Measurements from ENCODE around the gene DRD2. TPM values are rescaled to one million over a fixed set of nuclear protein-coding genes. Genes with fewer than 3 reads are reported as not detected.

The DRD2 gene
- total RNA-seq, 1 experiment from 2014 or later: 0.44 TPM

DNA sequence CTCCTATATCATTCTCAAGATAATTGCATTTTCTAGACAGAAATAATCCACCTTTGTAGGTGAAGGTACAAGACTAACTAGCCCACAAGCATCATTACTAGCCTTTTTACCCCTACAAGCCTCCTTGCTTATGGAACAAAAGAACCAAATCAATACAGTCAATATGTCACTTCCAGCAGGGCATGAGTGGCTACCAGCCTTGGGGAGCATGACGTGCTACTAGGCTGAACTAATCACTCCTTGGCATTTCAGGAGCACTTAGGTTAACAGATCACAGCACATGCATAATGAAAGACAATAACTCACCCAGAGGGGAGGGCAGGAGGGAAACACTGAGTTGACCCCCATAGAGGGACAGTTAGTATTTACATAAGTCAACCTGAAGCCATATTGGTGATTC lies 2.7 kb downstream of the DRD2 start:
- Mint-ChIP-seq H3K27me3 (ENCODE audit: low read depth) (peaks cover 62% of the 10 kb centered on the region), H3K9me3 (no peaks in the 10 kb centered on the region), H3K4me1 (peaks cover 21 to 45% of the 10 kb centered on the region in 2 experiments), H3K4me3 (peak overlapping the region in 1 of 2 experiments; percentile 16; a peak in 1 of 5 replicates), H3K27ac (no peak overlapping the region), H3K36me3 (ENCODE audit: insufficient read depth in 1 of 3, low read depth in 3 of 3) (no peaks in the 10 kb centered on the region)
- H2BK120ac ChIP-seq (ENCODE audit: low read depth, low read length, poor library complexity, severe bottlenecking): no peak overlapping the region
- no peak overlapping the region for H3K56ac ChIP-seq (ENCODE audit: insufficient read length, low read depth, low read length)
- H2AFZ ChIP-seq (ENCODE audit: low read length): no peak overlapping the region
- H3K18ac ChIP-seq (ENCODE audit: insufficient read length, low read depth, low read length): no peak overlapping the region
- no peak overlapping the region for H3K9ac ChIP-seq (ENCODE audit: extremely low read depth, insufficient read length, low read length)
- no peak overlapping the region for H3K4ac ChIP-seq (ENCODE audit: low read depth, low read length)
- no peak overlapping the region for H3T11ph ChIP-seq (ENCODE audit: low read length)
- no peaks in the 10 kb centered on the region; the same call in none of the 2 replicates for H3K4me1 ChIP-seq (ENCODE audit: insufficient read depth, low read length)
- no peak for DNase-seq
- no peak overlapping the region for H2BK12ac ChIP-seq (ENCODE audit: insufficient read length, low read depth, low read length)
- no peak overlapping the region for H4K8ac ChIP-seq (replicated peaks; ENCODE audit: insufficient read length, low read depth, low read length)
- no peak overlapping the region for H3K23ac ChIP-seq (ENCODE audit: insufficient read length, low read depth, low read length)
- H3K9me3 ChIP-seq (ENCODE audit: control insufficient read depth, low read depth, low read length): no peaks in the 10 kb centered on the region
- peaks cover 14% of the 10 kb centered on the region for H3K23me2 ChIP-seq (ENCODE audit: insufficient read length, low read depth, low read length, poor library complexity, severe bottlenecking)
- no CpG with 5 or more reads among the region's 1 CpG for WGBS (ENCODE audit: extremely low coverage, insufficient read length, low lambda C conversion rate)
- no peaks in the 10 kb centered on the region for H3K79me2 ChIP-seq (ENCODE audit: insufficient read depth, low read length)
- H3K79me1 ChIP-seq (ENCODE audit: insufficient read depth, low read depth, low read length, poor library complexity, severe bottlenecking): no peaks in the 10 kb centered on the region
- H2BK5ac ChIP-seq (ENCODE audit: insufficient read length, low read length): no peak overlapping the region
- no peak overlapping the region for H3K4me2 ChIP-seq (ENCODE audit: insufficient read depth, insufficient read length, low read length)
- no peak overlapping the region for H4K91ac ChIP-seq (ENCODE audit: insufficient read length, low read depth, low read length)
- H2BK20ac ChIP-seq (ENCODE audit: low read depth, low read length, poor library complexity, severe bottlenecking): no peak overlapping the region
- peaks cover 10% of the 10 kb centered on the region; the same call in 1 of the 2 replicates for H3K27me3 ChIP-seq (ENCODE audit: insufficient read depth, low read length)
- TF ChIP-seq, protein P1, sequence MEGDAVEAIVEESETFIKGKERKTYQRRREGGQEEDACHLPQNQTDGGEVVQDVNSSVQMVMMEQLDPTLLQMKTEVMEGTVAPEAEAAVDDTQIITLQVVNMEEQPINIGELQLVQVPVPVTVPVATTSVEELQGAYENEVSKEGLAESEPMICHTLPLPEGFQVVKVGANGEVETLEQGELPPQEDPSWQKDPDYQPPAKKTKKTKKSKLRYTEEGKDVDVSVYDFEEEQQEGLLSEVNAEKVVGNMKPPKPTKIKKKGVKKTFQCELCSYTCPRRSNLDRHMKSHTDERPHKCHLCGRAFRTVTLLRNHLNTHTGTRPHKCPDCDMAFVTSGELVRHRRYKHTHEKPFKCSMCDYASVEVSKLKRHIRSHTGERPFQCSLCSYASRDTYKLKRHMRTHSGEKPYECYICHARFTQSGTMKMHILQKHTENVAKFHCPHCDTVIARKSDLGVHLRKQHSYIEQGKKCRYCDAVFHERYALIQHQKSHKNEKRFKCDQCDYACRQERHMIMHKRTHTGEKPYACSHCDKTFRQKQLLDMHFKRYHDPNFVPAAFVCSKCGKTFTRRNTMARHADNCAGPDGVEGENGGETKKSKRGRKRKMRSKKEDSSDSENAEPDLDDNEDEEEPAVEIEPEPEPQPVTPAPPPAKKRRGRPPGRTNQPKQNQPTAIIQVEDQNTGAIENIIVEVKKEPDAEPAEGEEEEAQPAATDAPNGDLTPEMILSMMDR (conservative IDR thresholded peaks at IDR 0.05): no peak
- no peak overlapping the region for H3K14ac ChIP-seq (ENCODE audit: insufficient read depth, low read length)
- H2BK15ac ChIP-seq (ENCODE audit: low read depth, low read length): no peak overlapping the region
- no peak overlapping the region for H3K27ac ChIP-seq (ENCODE audit: insufficient read length, low read depth, low read length)
- H4K20me1 ChIP-seq (ENCODE audit: control insufficient read depth, insufficient read depth, insufficient read length): peaks cover 2% of the 10 kb centered on the region
- no peak overlapping the region for H4K5ac ChIP-seq (ENCODE audit: insufficient read length, low read depth, low read length)
- H2AK5ac ChIP-seq (ENCODE audit: insufficient read length, low read length): no peak overlapping the region

Data from H9 (cell line).